Calu3 (cell line): ENCODE data around the gene PSORS1C2. TPM values are rescaled to one million over a fixed set of nuclear protein-coding genes. Genes with fewer than 3 reads are reported as not detected.
A peak's percentile ranks its signal among the peaks of the same experiment; 100 is the strongest.

ENCODE experiments used
- BruUV-seq: library from RNA; stranded (reverse); fragments of 400-500 nt; replicated peaks from 2 replicates; lab custom pipeline; 2021; lab: Mats Ljungman, UMichigan
- CTCF ChIA-PET: fragments of 300-600 bp; sonication (Branson Sonifier 250); formaldehyde crosslinking; loops from one replicate; lab custom pipeline; 2022; ENCODE audit warnings: antibody characterized with exemption; lab: Charles Lee
- DNase-seq: peaks from one replicate; pipeline ENCODE4 v3.0.0; 2022
- H3K27ac Mint-ChIP-seq: one replicate; pipeline ENCODE4 v1.8.0; 2022; ENCODE audit warnings: mixed read lengths; ENCODE audit not compliant: unreplicated experiment
- H3K27me3 Mint-ChIP-seq: one replicate; pipeline ENCODE4 v1.8.0; 2022; ENCODE audit warnings: mixed read lengths; ENCODE audit not compliant: unreplicated experiment
- H3K36me3 Mint-ChIP-seq: one replicate; pipeline ENCODE4 v1.8.0; 2022; ENCODE audit warnings: mild to moderate bottlenecking, moderate library complexity, mixed read lengths; ENCODE audit not compliant: insufficient read depth, unreplicated experiment
- H3K4me1 Mint-ChIP-seq: one replicate; pipeline ENCODE4 v1.8.0; 2022; ENCODE audit warnings: mild to moderate bottlenecking, low read depth, mixed read lengths; ENCODE audit not compliant: unreplicated experiment
- H3K4me3 Mint-ChIP-seq: one replicate; pipeline ENCODE4 v1.8.0; 2022; ENCODE audit warnings: mild to moderate bottlenecking, low read depth, moderate library complexity, mixed read lengths; ENCODE audit not compliant: unreplicated experiment
- H3K9me3 Mint-ChIP-seq: one replicate; pipeline ENCODE4 v1.8.0; 2022; ENCODE audit warnings: low read depth, mixed read lengths; ENCODE audit not compliant: unreplicated experiment
- CTCF ChIP-seq: fragments of 200-600 bp; IDR thresholded peaks from one replicate; pipeline ENCODE4 v1.8.0; 2022; ENCODE audit warnings: antibody characterized with exemption; ENCODE audit not compliant: unreplicated experiment
- intact Hi-C: fragments of 100-400 bp; cut with micrococcal nuclease; formaldehyde crosslinking; loops from one replicate; pipeline ENCODE4 v1.10.0; 2022; ENCODE audit not compliant: unreplicated experiment
- total RNA-seq: library from RNA; stranded (reverse); gene quantifications from 2 replicates; pipeline ENCODE4 v1.2.3, GENCODE V29; 2022

The PSORS1C2 gene
- total RNA-seq, 1 experiment from 2014 or later, result not detected

- no peaks in the 10 kb centered on the region for H3K9me3 Mint-ChIP-seq
- no peak for TF ChIP-seq CTCF
- no peak for DNase-seq
- H3K4me1 Mint-ChIP-seq, result peaks cover 26% of the 10 kb centered on the region
- H3K27ac Mint-ChIP-seq, result no peak overlapping the region
- H3K36me3 Mint-ChIP-seq, result peaks cover 45% of the 10 kb centered on the region
- BruUV-seq, result TSS peak; percentile 61
- CTCF ChIA-PET, result interaction anchor here (1.4 kb wide), 1 partner anchor 11 kb away, joined by 3 read pairs; no protein-coding TSS in a partner anchor
- no peak overlapping the region for H3K4me3 Mint-ChIP-seq
- H3K27me3 Mint-ChIP-seq, result no peaks in the 10 kb centered on the region
- intact Hi-C loops, result no loop called here
Observed at GRCh38 chr6:31142361-31142761, 3.5 kb upstream of the PSORS1C2 start.

GRCh38 chr6:31140643-31141042 is 1.8 kb upstream of the PSORS1C2 start:
- Mint-ChIP-seq H3K4me3 (no peak overlapping the region), H3K4me1 (peaks cover 29% of the 10 kb centered on the region), H3K27ac (no peak overlapping the region), H3K27me3 (no peaks in the 10 kb centered on the region), H3K36me3 (peaks cover 42% of the 10 kb centered on the region), H3K9me3 (no peaks in the 10 kb centered on the region)
- intact Hi-C loops, result no loop called here
- BruUV-seq, result no TSS peak
- DNase-seq, result no peak
- CTCF ChIA-PET, result interaction anchor here (0.7 to 1.5 kb wide), 3 partner anchors 17 to 55 kb away, joined by 3 to 4 read pairs (median 3); partner anchors contain the start of genes CCHCR1 and TCF19
- TF ChIP-seq CTCF, result no peak

GRCh38 chr6:31139599-31139998 is 733 bp upstream of the PSORS1C2 start:
- no TSS peak for BruUV-seq
- Mint-ChIP-seq H3K36me3 (peaks cover 35% of the 10 kb centered on the region), H3K9me3 (no peaks in the 10 kb centered on the region), H3K4me3 (no peak overlapping the region), H3K27ac (no peak overlapping the region), H3K4me1 (peaks cover 29% of the 10 kb centered on the region), H3K27me3 (no peaks in the 10 kb centered on the region)
- no peak for DNase-seq
- intact Hi-C loops, result no loop called here
- TF ChIP-seq CTCF, result no peak
- CTCF ChIA-PET, result interaction anchor here (1.2 to 3.4 kb wide), 3 partner anchors 18 to 227 kb away, joined by 4 to 43 read pairs (median 4); partner anchors contain the start of genes CCHCR1 and TCF19

- CTCF ChIA-PET, result interaction anchor here (1.0 to 1.6 kb wide), 3 partner anchors 10 to 57 kb away, joined by 4 to 15 read pairs (median 5); no protein-coding TSS in a partner anchor
- H3K27ac Mint-ChIP-seq, result no peak overlapping the region
- no peak overlapping the region for H3K4me3 Mint-ChIP-seq
- intact Hi-C loops, result no loop called here
- BruUV-seq, result no TSS peak
- DNase-seq, result no peak
- H3K9me3 Mint-ChIP-seq, result no peaks in the 10 kb centered on the region
- H3K4me1 Mint-ChIP-seq, result peaks cover 29% of the 10 kb centered on the region
- no peak for TF ChIP-seq CTCF
- peaks cover 20% of the 10 kb centered on the region for H3K36me3 Mint-ChIP-seq
- H3K27me3 Mint-ChIP-seq, result no peaks in the 10 kb centered on the region
Observed at GRCh38 chr6:31135710-31136109, 3.2 kb downstream of the PSORS1C2 start.
